ENCODE results near the gene GATB.

DNA sequence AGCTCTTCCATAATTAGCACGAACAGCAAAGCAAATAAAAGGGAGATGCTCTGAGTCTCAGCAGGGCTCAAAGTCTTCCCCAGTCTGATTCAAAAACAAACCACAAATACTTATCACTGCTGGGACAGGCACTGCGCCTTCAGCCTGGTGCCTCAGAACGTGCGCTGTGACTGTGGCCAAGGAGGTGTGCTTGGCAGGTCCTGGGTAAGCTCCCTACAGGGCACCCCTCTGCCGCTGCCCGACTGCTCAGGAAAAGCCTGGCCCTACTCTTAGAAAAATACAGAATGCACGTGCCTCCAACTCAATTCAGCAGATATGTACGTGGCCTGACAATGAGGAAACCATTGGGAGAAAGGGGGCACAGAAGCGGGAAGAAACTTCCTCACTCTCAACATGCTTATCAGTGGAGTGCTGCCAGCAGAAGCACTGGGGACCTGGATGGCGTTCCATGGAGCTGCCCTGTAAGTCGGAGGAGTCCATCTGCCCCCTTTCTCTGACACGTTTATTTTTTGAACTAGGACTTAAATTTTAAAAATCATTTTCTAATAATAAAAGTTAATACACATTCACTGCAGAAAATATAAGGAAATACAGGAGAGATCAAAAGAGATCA, 86.8 kb downstream of the GATB start:
- TF ChIP-seq, protein P1, sequence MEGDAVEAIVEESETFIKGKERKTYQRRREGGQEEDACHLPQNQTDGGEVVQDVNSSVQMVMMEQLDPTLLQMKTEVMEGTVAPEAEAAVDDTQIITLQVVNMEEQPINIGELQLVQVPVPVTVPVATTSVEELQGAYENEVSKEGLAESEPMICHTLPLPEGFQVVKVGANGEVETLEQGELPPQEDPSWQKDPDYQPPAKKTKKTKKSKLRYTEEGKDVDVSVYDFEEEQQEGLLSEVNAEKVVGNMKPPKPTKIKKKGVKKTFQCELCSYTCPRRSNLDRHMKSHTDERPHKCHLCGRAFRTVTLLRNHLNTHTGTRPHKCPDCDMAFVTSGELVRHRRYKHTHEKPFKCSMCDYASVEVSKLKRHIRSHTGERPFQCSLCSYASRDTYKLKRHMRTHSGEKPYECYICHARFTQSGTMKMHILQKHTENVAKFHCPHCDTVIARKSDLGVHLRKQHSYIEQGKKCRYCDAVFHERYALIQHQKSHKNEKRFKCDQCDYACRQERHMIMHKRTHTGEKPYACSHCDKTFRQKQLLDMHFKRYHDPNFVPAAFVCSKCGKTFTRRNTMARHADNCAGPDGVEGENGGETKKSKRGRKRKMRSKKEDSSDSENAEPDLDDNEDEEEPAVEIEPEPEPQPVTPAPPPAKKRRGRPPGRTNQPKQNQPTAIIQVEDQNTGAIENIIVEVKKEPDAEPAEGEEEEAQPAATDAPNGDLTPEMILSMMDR (conservative IDR thresholded peaks at IDR 0.05 in 1 of 2, IDR thresholded peaks at IDR 0.05 in 1 of 2; ENCODE audit: extremely low read depth in 1 of 2, insufficient read depth in 1 of 2, low read depth in 1 of 2, low read length in 2 of 2) = no peak
- no peak for TF ChIP-seq EZH2 (IDR thresholded peaks at IDR 0.05; ENCODE audit: borderline replicate concordance, low read length)
